Epithelial cell of alveolus of lung (primary cell): ENCODE measurements around the gene CHRNA10. TPM values are rescaled to one million over a fixed set of nuclear protein-coding genes. Genes with fewer than 3 reads are reported as not detected.

Source experiments
- total RNA-seq: library from RNA; depleted of rRNA; stranded (reverse); fragments of >200 nt; gene quantifications from 2 replicates; pipeline ENCODE4 v1.2.1, GENCODE V29; 2015

CHRNA10 gene, protein sequence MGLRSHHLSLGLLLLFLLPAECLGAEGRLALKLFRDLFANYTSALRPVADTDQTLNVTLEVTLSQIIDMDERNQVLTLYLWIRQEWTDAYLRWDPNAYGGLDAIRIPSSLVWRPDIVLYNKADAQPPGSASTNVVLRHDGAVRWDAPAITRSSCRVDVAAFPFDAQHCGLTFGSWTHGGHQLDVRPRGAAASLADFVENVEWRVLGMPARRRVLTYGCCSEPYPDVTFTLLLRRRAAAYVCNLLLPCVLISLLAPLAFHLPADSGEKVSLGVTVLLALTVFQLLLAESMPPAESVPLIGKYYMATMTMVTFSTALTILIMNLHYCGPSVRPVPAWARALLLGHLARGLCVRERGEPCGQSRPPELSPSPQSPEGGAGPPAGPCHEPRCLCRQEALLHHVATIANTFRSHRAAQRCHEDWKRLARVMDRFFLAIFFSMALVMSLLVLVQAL
- 0.39 and 0.48 TPM in 2 replicates for total RNA-seq

DNA sequence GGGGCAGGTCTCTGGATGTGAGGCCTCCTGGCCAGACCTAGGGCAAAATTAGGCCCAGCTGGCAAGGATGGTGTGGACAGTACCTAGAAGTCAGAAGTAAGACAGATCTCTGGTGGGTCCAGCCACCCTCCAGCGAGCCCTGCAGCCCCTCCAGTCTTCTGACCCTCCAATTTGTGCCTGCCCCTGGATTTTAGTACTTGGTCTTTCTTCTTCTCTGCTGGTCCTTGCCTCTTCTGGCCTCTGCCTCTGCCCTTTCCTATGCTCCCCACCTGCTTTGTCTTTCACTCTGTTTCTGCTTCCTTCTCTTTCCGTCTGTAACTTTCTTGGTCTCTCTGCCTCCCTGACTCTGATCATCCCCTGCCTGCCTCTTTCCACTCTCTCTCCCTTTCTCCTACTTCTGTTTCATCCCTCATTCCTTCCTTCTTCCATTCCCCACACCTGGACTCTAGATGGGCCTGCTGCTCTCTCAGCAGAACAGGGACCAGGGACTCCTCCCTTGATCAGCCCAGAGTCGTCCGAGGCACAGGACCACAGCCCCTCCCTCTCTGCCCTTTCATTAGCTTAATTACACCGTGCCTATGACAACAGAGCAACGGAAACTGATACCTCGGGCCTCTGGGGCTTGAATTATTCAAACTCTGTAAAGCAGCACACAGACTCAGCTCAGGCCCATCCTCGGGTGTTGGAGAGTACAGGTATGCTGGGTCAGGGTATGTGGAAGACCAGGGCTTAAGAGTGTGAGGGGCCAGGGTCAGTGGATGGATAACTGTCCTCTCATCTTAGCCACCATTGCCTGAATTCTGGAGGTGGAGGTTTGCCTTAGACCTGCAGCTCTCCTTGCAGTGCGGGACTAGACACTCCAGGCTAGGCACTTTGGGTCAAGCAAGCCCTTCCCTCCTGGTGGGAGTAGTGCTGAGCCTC, at the start of gene CHRNA10:
Gene CHRNA10, minus strand, starts transcription at position 51 of the 921 bp plus-strand sequence. CDS start 72 bp downstream, outside the sequence.

DNA sequence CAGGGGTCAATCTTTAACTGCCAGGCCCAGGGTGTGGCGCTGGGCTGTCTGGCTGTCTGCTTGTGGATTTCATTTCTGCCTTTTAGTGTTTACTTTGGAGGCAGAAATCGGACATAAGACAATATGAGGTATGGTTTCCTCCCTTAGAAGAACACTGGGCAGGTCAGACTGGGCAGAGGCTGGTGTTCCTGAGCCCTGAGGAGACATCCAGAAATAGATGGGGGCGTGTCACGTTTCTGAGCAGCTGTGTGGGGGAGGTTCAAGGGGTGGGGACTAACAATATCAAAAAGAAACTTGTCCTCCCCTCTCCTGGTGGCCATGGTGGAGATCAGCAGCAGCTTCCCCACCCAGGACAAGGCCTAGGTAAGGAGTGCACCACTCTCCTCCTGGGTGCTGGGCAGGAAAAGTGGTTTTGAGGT, 26.4 kb downstream of the CHRNA10 start, which contains the start of gene ART1:
Gene ART1, plus strand, starts transcription at position 312 of the 419 bp plus-strand sequence. CDS start 14,086 bp downstream, outside the sequence.

DNA sequence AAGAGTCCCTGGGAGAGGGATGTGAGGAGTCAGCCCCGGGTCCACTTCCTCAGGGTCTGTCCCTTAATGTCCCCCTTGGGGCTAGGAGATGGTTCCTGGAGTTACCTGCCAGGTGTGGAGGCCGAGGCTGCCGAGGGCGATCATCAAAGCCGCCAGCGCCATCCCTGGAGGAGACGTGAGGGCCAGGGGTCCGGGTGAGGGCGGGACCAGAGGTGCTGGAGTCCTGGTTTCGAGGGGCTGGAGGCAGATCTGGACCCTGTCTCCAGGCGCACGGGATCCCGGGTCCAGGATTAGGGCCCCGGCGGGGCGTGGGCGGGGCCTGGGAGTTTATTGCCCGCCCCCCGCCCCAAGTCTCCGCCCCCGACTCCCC, 29.5 kb downstream of the CHRNA10 start, which contains the start of gene ART5:
Gene ART5, minus strand, starts transcription at position 292 of the 370 bp plus-strand sequence. Its CDS starts 130 bp downstream, at position 162.

Other genes starting within 250 kb of the CHRNA10 start
- gene ART5, start 29.4 kb downstream of the CHRNA10 start, total RNA-seq, result 0.52 and 6.8 TPM in 2 replicates
- not detected in 2 replicates for gene ART1, start 26.3 kb downstream of the CHRNA10 start, total RNA-seq
- 48.6 and 75.4 TPM in 2 replicates for gene NUP98, start 126.2 kb upstream of the CHRNA10 start, total RNA-seq
- gene PGAP2, start 137.2 kb upstream of the CHRNA10 start, total RNA-seq, result 10.9 and 14.6 TPM in 2 replicates
- gene RHOG, start 169.6 kb upstream of the CHRNA10 start, total RNA-seq, result 27.3 and 40.2 TPM in 2 replicates
- 14.6 and 19.0 TPM in 2 replicates for gene STIM1, start 184.3 kb upstream of the CHRNA10 start, total RNA-seq